ENCODE data around the gene TCEA2.

DNA sequence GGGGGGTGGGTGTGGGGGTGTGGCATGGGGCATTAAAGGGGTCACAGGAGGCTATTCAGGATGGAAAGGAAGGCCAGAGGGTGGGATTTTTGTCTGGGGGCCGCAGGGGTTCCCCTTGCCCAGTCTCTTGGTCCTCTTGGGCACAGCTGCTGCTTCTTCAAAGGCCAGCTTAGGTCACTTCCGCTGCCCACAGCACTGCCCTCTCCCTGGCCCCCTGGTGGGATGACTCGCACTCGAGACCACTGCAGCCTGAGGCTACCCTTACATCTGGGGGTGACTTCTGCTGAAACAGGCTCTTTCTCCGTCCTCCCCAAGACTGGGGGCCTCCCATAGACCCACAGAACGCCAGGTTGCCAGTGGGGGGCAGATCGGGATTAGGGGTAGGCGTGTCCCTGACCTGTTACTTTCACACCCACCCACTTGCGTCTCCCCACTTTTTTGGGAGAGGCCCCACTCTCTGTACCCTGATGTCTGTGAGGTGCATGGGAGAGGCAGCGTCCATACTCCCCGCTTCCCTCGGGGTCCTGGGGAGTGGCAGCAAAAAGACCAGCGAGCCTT is 19.9 kb downstream of the TCEA2 start:
- TF ChIP-seq POLR2AphosphoS5 (IDR thresholded peaks at IDR 0.05) (no peak), POLR2A (IDR thresholded peaks at IDR 0.05) (no peak)

All from gastroesophageal sphincter (tissue), 2 donors.